HTERT RPE-1 (cell line): ENCODE results near the gene BTBD18.

Source experiments
- in situ Hi-C: fragments of 300-500 bp; cut with MboI; formaldehyde crosslinking; loops from 4 replicates; pipeline ENCODE4 v1.14.3; 2020; ENCODE audit warnings: low sequenced_read_pairs

The BTBD18 gene

GRCh38 chr11:57776031-57776521 is 24.5 kb upstream of the BTBD18 start:
- in situ Hi-C loops: no loop called here

- in situ Hi-C loops: no loop called here
Measured at GRCh38 chr11:57775491-57775890, 23.9 kb upstream of the BTBD18 start.

- in situ Hi-C loops: no loop called here
Measured at GRCh38 chr11:57773026-57773598, 21.5 kb upstream of the BTBD18 start.

- in situ Hi-C loops: no loop called here
Measured at GRCh38 chr11:57772562-57772961, 20.9 kb upstream of the BTBD18 start.

GRCh38 chr11:57771365-57771764 is 19.7 kb upstream of the BTBD18 start:
- in situ Hi-C loops: no loop called here

GRCh38 chr11:57770793-57771192 is 19.2 kb upstream of the BTBD18 start:
- in situ Hi-C loops: no loop called here

- in situ Hi-C loops: no loop called here
Measured at GRCh38 chr11:57764972-57765371, 13.4 kb upstream of the BTBD18 start.

GRCh38 chr11:57764566-57764965 is 12.9 kb upstream of the BTBD18 start:
- in situ Hi-C loops: no loop called here

- in situ Hi-C loops: no loop called here
Measured at GRCh38 chr11:57764021-57764420, 12.4 kb upstream of the BTBD18 start.

- in situ Hi-C loops: no loop called here
Measured at GRCh38 chr11:57763568-57763967, 11.9 kb upstream of the BTBD18 start.

GRCh38 chr11:57762235-57762861 is 10.7 kb upstream of the BTBD18 start:
- in situ Hi-C loops: no loop called here

- in situ Hi-C loops: no loop called here
Measured at GRCh38 chr11:57761301-57762234, 9.9 kb upstream of the BTBD18 start, which contains the start of gene CTNND1. Gene CTNND1 (plus strand): TSS chr11:57761802. CDS start chr11:57791479, 29,677 bp downstream.

GRCh38 chr11:57758174-57758573 is 6.6 kb upstream of the BTBD18 start:
- in situ Hi-C loops: no loop called here

- in situ Hi-C loops: no loop called here
Measured at GRCh38 chr11:57752954-57753353, 1.3 kb upstream of the BTBD18 start.

- in situ Hi-C loops: no loop called here
Measured at GRCh38 chr11:57751176-57751575, 443 bp downstream of the BTBD18 start.

GRCh38 chr11:57746920-57747319 is 4.7 kb downstream of the BTBD18 start:
- in situ Hi-C loops: no loop called here

GRCh38 chr11:57745206-57745605 is 6.4 kb downstream of the BTBD18 start:
- in situ Hi-C loops: no loop called here

- in situ Hi-C loops: no loop called here
Measured at GRCh38 chr11:57744357-57744756, 7.3 kb downstream of the BTBD18 start.

GRCh38 chr11:57742087-57742452 is 9.5 kb downstream of the BTBD18 start:
- in situ Hi-C loops: no loop called here

GRCh38 chr11:57741132-57742086 is 10.2 kb downstream of the BTBD18 start, which contains the start of gene SELENOH:
Gene SELENOH (plus strand): TSS chr11:57741491. CDS start chr11:57741596, 105 bp downstream.
- in situ Hi-C loops: no loop called here
